ENCODE results near the gene DEUP1. TPM values are rescaled to one million over a fixed set of nuclear protein-coding genes. Genes with fewer than 3 reads are reported as not detected.

DEUP1 gene
- total RNA-seq, 1 experiment from 2014 or later = not detected

DNA sequence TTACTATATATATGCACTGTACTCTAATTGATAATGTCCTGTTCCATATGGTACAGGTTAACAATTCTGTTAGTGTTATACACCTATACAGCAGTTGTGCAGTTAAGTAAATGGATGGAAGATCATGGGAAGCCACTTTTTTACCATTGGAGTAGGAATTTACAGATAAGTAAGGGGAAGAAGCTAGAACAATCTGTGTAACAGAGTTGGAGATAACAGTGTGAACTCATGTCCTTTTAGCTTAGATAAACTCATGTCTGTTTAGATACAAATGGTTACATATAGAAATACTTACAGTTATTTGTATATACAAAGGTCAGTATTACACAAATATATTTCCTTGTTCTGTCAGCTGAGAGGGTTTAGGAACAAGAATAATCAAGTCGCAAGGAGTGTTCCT, 6.8 kb upstream of the DEUP1 start:
- CTCF ChIA-PET = no interaction called here
- TF ChIP-seq, protein P1, sequence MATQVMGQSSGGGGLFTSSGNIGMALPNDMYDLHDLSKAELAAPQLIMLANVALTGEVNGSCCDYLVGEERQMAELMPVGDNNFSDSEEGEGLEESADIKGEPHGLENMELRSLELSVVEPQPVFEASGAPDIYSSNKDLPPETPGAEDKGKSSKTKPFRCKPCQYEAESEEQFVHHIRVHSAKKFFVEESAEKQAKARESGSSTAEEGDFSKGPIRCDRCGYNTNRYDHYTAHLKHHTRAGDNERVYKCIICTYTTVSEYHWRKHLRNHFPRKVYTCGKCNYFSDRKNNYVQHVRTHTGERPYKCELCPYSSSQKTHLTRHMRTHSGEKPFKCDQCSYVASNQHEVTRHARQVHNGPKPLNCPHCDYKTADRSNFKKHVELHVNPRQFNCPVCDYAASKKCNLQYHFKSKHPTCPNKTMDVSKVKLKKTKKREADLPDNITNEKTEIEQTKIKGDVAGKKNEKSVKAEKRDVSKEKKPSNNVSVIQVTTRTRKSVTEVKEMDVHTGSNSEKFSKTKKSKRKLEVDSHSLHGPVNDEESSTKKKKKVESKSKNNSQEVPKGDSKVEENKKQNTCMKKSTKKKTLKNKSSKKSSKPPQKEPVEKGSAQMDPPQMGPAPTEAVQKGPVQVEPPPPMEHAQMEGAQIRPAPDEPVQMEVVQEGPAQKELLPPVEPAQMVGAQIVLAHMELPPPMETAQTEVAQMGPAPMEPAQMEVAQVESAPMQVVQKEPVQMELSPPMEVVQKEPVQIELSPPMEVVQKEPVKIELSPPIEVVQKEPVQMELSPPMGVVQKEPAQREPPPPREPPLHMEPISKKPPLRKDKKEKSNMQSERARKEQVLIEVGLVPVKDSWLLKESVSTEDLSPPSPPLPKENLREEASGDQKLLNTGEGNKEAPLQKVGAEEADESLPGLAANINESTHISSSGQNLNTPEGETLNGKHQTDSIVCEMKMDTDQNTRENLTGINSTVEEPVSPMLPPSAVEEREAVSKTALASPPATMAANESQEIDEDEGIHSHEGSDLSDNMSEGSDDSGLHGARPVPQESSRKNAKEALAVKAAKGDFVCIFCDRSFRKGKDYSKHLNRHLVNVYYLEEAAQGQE (IDR thresholded peaks at IDR 0.05; ENCODE audit: low read depth) = no peak
- TF ChIP-seq ZNF274 (IDR thresholded peaks at IDR 0.05; ENCODE audit: low read depth, low read length) (no peak), ZBTB33 (IDR thresholded peaks at IDR 0.05; ENCODE audit: extremely low read depth, insufficient replicate concordance, low read length) (no peak), CEBPB (IDR thresholded peaks at IDR 0.05; ENCODE audit: low read depth) (no peak), SP1 (IDR thresholded peaks at IDR 0.05; ENCODE audit: low read depth) (no peak), POLR2A (IDR thresholded peaks at IDR 0.05; ENCODE audit: borderline replicate concordance, extremely low read depth, insufficient read depth, insufficient read length) (no peak), EGR1 (IDR thresholded peaks at IDR 0.05; ENCODE audit: low read depth) (no peak), SRF (IDR thresholded peaks at IDR 0.05; ENCODE audit: low read depth) (no peak), SIN3A (IDR thresholded peaks at IDR 0.05; ENCODE audit: low read depth) (no peak), JUND (IDR thresholded peaks at IDR 0.05) (no peak)
- TF ChIP-seq, protein P2, sequence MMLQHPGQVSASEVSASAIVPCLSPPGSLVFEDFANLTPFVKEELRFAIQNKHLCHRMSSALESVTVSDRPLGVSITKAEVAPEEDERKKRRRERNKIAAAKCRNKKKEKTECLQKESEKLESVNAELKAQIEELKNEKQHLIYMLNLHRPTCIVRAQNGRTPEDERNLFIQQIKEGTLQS (IDR thresholded peaks at IDR 0.05) = no peak
- RAD21 ChIA-PET (ENCODE audit: low non-redundant PET in 1 of 2, low total read pairs in 2 of 2, uncharacterized antibody in 2 of 2, unreplicated experiment in 2 of 2) = no interaction called here
- H2AFZ ChIP-seq (ENCODE audit: low read depth, low read length, poor library complexity, severe bottlenecking) = no peak overlapping the region
- H3K27me3 ChIP-seq (ENCODE audit: insufficient read depth, low read length) = no peaks in the 10 kb centered on the region
- DNase-seq (ENCODE audit: low read depth, low spot score) = no peak
- BruUV-seq (replicated peaks) = no TSS peak
- no peak overlapping the region for H3K9ac ChIP-seq (ENCODE audit: low read length)
- H3K27ac ChIP-seq (ENCODE audit: low read depth, low read length) = no peak overlapping the region
- POLR2A ChIA-PET = no interaction called here
- H3K79me2 ChIP-seq (ENCODE audit: insufficient read depth, low read length) = no peaks in the 10 kb centered on the region
- ATAC-seq = no peak
- no peaks in the 10 kb centered on the region for H4K20me1 ChIP-seq (ENCODE audit: insufficient read depth)
- no peak overlapping the region for H3K4me3 ChIP-seq (replicated peaks in 1 of 2; ENCODE audit: low read depth in 1 of 2, low read length in 2 of 2)
- no peaks in the 10 kb centered on the region for H3K9me3 ChIP-seq (ENCODE audit: control insufficient read depth in 1 of 2, insufficient read depth in 1 of 2, low read depth in 1 of 2, low read length in 2 of 2)
- H3K9me2 ChIP-seq (ENCODE audit: insufficient read depth) = no peaks in the 10 kb centered on the region
- H3K36me3 ChIP-seq (ENCODE audit: control insufficient read depth in 1 of 2, insufficient read depth in 2 of 2, low read length in 2 of 2) = no peaks in the 10 kb centered on the region
- intact Hi-C loops (cut with micrococcal nuclease) = no loop called here
- no peak overlapping the region for H3K4me2 ChIP-seq (ENCODE audit: low read length)
- H3K4me1 ChIP-seq (ENCODE audit: control insufficient read depth in 1 of 2, insufficient read depth in 2 of 2, low read length in 2 of 2) = no peaks in the 10 kb centered on the region
